Endothelial cell of umbilical vein (primary cell): ENCODE measurements around the gene GBE1. TPM values are rescaled to one million over a fixed set of nuclear protein-coding genes. Genes with fewer than 3 reads are reported as not detected.

Experiments
- BruUV-seq: library from RNA; stranded (reverse); fragments of 400-500 nt; replicated peaks from 2 replicates; lab custom pipeline; 2021; lab: Mats Ljungman, UMichigan
- CTCF ChIA-PET: fragments of 300-600, 350-600 bp; sonication (Branson Sonifier 250); formaldehyde crosslinking; loops from one replicate; lab custom pipeline; 2021; ENCODE audit warnings: antibody characterized with exemption, inconsistent platforms; lab: Charles Lee
- POLR2A ChIA-PET: fragments of 300-600, 350-600 bp; sonication (Branson Sonifier 250); formaldehyde crosslinking; loops from one replicate; lab custom pipeline; 2021; ENCODE audit warnings: antibody characterized with exemption, inconsistent platforms; lab: Charles Lee
- DNase-seq: peaks from one replicate; pipeline ENCODE4 v3.0.0-alpha.2; 2011; ENCODE audit warnings: low read depth, low spot score
- FAIRE-seq: peaks from 2 replicates; lab custom pipeline; 2011; peaks lifted over from hg19 to GRCh38; lab: Jason Lieb, UNC
- H2AFZ ChIP-seq: 2 replicates; pipeline ENCODE4 v1.6.0; 2012; ENCODE audit warnings: low read depth, low read length, control low read depth, inconsistent platforms
- H3K27ac ChIP-seq: 2 replicates; pipeline ENCODE4 v1.5.1; 2011; ENCODE audit warnings: low read depth, mild to moderate bottlenecking, control low read depth, low read length, moderate library complexity; ENCODE audit not compliant: insufficient read depth
- H3K27me3 ChIP-seq, 2 experiments: 2 replicates each; pipeline versions ENCODE4 v1.6.0 to v1.6.1; 2011; ENCODE audit warnings: low read length in 2 of 2, mixed read lengths in 1 of 2; ENCODE audit not compliant: control insufficient read depth in 2 of 2, insufficient read depth in 2 of 2
- H3K36me3 ChIP-seq, 2 experiments: 2 replicates in 1 of 2; 3 replicates in 1 of 2; pipeline ENCODE4 v1.5.1; 2011; ENCODE audit warnings: low read length in 2 of 2, mild to moderate bottlenecking in 1 of 2, moderate library complexity in 1 of 2; ENCODE audit not compliant: control insufficient read depth in 2 of 2, insufficient read depth in 2 of 2; ENCODE audit errors: extremely low read depth in 1 of 2
- H3K4me1 ChIP-seq: 3 replicates; pipeline ENCODE4 v1.5.1; 2011; ENCODE audit warnings: mild to moderate bottlenecking, low read length; ENCODE audit not compliant: control insufficient read depth, insufficient read depth; ENCODE audit errors: extremely low read depth
- H3K4me2 ChIP-seq: 2 replicates; pipeline ENCODE4 v1.6.1; 2011; ENCODE audit warnings: low read length, control low read depth, mixed read lengths; ENCODE audit not compliant: insufficient read depth
- H3K4me3 ChIP-seq, 3 experiments: fragments of 200-600 bp in 1 of 3; sonication (generic), shearing (Covaris generic) in 1 of 3; replicated peaks in 1 of 3; 2 replicates each; pipeline ENCODE4 v1.5.1; 2011 to 2016; ENCODE audit warnings: control low read depth in 3 of 3, low read length in 3 of 3, mild to moderate bottlenecking in 2 of 3, inconsistent platforms in 1 of 3, low read depth in 1 of 3, moderate library complexity in 1 of 3; ENCODE audit not compliant: insufficient read depth in 1 of 3
- H3K79me2 ChIP-seq: 2 replicates; pipeline ENCODE4 v1.6.0; 2012; ENCODE audit warnings: low read length, inconsistent platforms; ENCODE audit not compliant: control insufficient read depth, insufficient read depth
- H3K9ac ChIP-seq: replicated peaks from 2 replicates; pipeline ENCODE3; 2011; ENCODE audit warnings: low read length, control low read depth; ENCODE audit not compliant: insufficient read depth; ENCODE audit errors: extremely low read depth
- H3K9me1 ChIP-seq: replicated peaks from 3 replicates; pipeline ENCODE4 v1.6.0; 2011; ENCODE audit warnings: mild to moderate bottlenecking, low read length; ENCODE audit not compliant: control insufficient read depth, insufficient read depth; ENCODE audit errors: extremely low read depth
- H3K9me3 ChIP-seq: replicated peaks from 2 replicates; pipeline ENCODE4 v1.5.1; 2012; ENCODE audit warnings: low read length, inconsistent platforms; ENCODE audit not compliant: control insufficient read depth, insufficient read depth
- H4K20me1 ChIP-seq: replicated peaks from 2 replicates; pipeline ENCODE3; 2011; ENCODE audit warnings: mild to moderate bottlenecking, low read length; ENCODE audit not compliant: control insufficient read depth, insufficient read depth; ENCODE audit errors: extremely low read depth
- EZH2 ChIP-seq: IDR thresholded peaks from 2 replicates; pipeline ENCODE4 v1.6.1; 2012; ENCODE audit warnings: borderline replicate concordance, low read depth, mild to moderate bottlenecking, moderate library complexity, low read length, inconsistent platforms; ENCODE audit not compliant: severe bottlenecking
- FOS ChIP-seq: IDR thresholded peaks from 2 replicates; pipeline ENCODE4 v1.6.1; 2011; ENCODE audit warnings: mild to moderate bottlenecking, low read length, moderate library complexity, borderline replicate concordance; ENCODE audit not compliant: insufficient read depth
- GATA2 ChIP-seq: IDR thresholded peaks from 2 replicates; pipeline ENCODE4 v1.7.0; 2011; ENCODE audit warnings: low read depth, mild to moderate bottlenecking, moderate library complexity, mixed read lengths, low read length; ENCODE audit not compliant: insufficient read length, insufficient read depth
- JUN ChIP-seq: IDR thresholded peaks from 2 replicates; pipeline ENCODE4 v1.6.1; 2011; ENCODE audit warnings: borderline replicate concordance, low read depth; ENCODE audit not compliant: insufficient read length, insufficient read depth
- MYC ChIP-seq: IDR thresholded peaks from one replicate; pipeline ENCODE4 v1.6.1; 2011; ENCODE audit warnings: mild to moderate bottlenecking, low read depth, low read length
- POLR2A ChIP-seq: IDR thresholded peaks from 2 replicates; pipeline ENCODE4 v1.6.1; 2012; ENCODE audit warnings: low read depth, mild to moderate bottlenecking, control low read depth, low read length
- POLR2AphosphoS5 ChIP-seq: IDR thresholded peaks from 2 replicates; pipeline ENCODE4 v1.6.1; 2012; ENCODE audit warnings: low read depth, mild to moderate bottlenecking, control low read depth, low read length, moderate library complexity; ENCODE audit not compliant: insufficient read depth
- dilution Hi-C: fragments of 300-500 bp; cut with MboI; formaldehyde crosslinking; loops from one replicate; pipeline ENCODE4 v1.15.0; 2019; ENCODE audit warnings: low sequenced_read_pairs; ENCODE audit not compliant: extremely low pct_ligation_motif_present
- intact Hi-C: fragments of 100-400 bp; cut with micrococcal nuclease; formaldehyde crosslinking; loops from one replicate; pipeline ENCODE4 v1.10.0; 2022
- polyA plus RNA-seq, 4 experiments: library from polyadenylated mRNA; depleted of rRNA in 3 of 4; stranded (reverse) in 3 of 4; unstranded in 1 of 4; fragments of >200 nt; gene quantifications; 2 replicates each; pipeline versions ENCODE4 v1.2.1 to v1.2.3, GENCODE V29; 2011 to 2012; ENCODE audit warnings: missing spikeins in 1 of 4
- total RNA-seq: library from RNA; stranded (reverse); gene quantifications from 2 replicates; pipeline ENCODE4 v1.2.3, GENCODE V29; 2021
- TF ChIP-seq, protein P1 (sequence below), 2 donors: IDR thresholded peaks; 1 replicate in 1 of 2; 2 replicates in 1 of 2; pipeline ENCODE4 v1.5.1; 2011; ENCODE audit warnings: low read length in 2 of 2, mild to moderate bottlenecking in 2 of 2, moderate library complexity in 2 of 2, control low read depth in 1 of 2, inconsistent platforms in 1 of 2, low read depth in 1 of 2; ENCODE audit not compliant: insufficient read depth in 1 of 2; ENCODE audit errors: extremely low read depth in 1 of 2
- TF ChIP-seq, protein P2 (sequence below): IDR thresholded peaks from 2 replicates; pipeline ENCODE4 v1.6.1; 2011; ENCODE audit not compliant: insufficient read depth, insufficient read length

Gene GBE1
- total and polyA plus RNA-seq, 2 donors (not counting 3 experiments of a cell fraction or from before 2014, with no cell fraction given): 35.9 to 110 TPM

DNA sequence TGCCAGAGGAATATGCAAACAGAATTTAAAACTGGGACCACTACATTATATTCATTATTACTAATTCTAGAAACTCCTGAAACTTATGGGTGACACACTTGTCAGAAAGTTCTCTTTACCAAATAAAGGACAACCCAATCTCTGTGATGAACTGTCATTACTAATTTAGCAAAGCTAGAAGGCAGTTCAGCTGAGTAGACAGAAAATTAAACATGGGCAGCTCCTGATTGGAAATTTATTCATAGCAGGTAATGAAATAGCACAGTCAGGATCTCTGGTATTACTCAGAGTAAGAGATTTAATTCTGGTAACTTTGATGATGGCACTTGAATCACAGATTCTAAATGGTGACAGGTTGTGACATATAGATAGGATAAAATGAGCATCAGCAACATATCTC, 123.0 kb downstream of the GBE1 start:
- dilution Hi-C loops (no loop called here), intact Hi-C loops (no loop called here)
- Histone ChIP-seq H3K27me3 (no peaks in the 10 kb centered on the region), H3K4me3 (no peak overlapping the region), H3K27ac (no peak overlapping the region), H3K4me2 (no peak overlapping the region), H3K9me1 (no peaks in the 10 kb centered on the region), H3K36me3 (peaks cover 0 to 3% of the 10 kb centered on the region in 2 experiments), H4K20me1 (no peaks in the 10 kb centered on the region), H2AFZ (no peak overlapping the region), H3K9me3 (no peaks in the 10 kb centered on the region), H3K79me2 (no peaks in the 10 kb centered on the region), H3K4me1 (no peaks in the 10 kb centered on the region), H3K9ac (no peak overlapping the region)
- CTCF ChIA-PET: interaction anchor here (0.9 to 1.9 kb wide), 2 partner anchors 12 to 286 kb away, joined by 3 to 4 read pairs; no protein-coding TSS in a partner anchor
- FAIRE-seq (no peak), DNase-seq (no peak)
- no peak for TF ChIP-seq POLR2AphosphoS5
- TF ChIP-seq EZH2: no peak
- TF ChIP-seq, protein P1, sequence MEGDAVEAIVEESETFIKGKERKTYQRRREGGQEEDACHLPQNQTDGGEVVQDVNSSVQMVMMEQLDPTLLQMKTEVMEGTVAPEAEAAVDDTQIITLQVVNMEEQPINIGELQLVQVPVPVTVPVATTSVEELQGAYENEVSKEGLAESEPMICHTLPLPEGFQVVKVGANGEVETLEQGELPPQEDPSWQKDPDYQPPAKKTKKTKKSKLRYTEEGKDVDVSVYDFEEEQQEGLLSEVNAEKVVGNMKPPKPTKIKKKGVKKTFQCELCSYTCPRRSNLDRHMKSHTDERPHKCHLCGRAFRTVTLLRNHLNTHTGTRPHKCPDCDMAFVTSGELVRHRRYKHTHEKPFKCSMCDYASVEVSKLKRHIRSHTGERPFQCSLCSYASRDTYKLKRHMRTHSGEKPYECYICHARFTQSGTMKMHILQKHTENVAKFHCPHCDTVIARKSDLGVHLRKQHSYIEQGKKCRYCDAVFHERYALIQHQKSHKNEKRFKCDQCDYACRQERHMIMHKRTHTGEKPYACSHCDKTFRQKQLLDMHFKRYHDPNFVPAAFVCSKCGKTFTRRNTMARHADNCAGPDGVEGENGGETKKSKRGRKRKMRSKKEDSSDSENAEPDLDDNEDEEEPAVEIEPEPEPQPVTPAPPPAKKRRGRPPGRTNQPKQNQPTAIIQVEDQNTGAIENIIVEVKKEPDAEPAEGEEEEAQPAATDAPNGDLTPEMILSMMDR (IDR thresholded peaks at IDR 0.05; ENCODE audit: extremely low read depth in 1 of 2, insufficient read depth in 1 of 2, low read depth in 1 of 2, low read length in 2 of 2): no peak
- no peak for TF ChIP-seq FOS
- TF ChIP-seq JUN: no peak
- TF ChIP-seq GATA2: no peak
- TF ChIP-seq POLR2A: no peak
- TF ChIP-seq, protein P2, sequence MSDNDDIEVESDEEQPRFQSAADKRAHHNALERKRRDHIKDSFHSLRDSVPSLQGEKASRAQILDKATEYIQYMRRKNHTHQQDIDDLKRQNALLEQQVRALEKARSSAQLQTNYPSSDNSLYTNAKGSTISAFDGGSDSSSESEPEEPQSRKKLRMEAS: no peak
- no peak for TF ChIP-seq MYC
- POLR2A ChIA-PET: no interaction called here
- BruUV-seq: no TSS peak
